Measurements from ENCODE around the gene SIGLEC14.
"Not testable (repeated sequence)": the region's sequence is repeated elsewhere in the genome, so short reads cannot be mapped to it uniquely, and the experiment has no call there.

Gene SIGLEC14

DNA sequence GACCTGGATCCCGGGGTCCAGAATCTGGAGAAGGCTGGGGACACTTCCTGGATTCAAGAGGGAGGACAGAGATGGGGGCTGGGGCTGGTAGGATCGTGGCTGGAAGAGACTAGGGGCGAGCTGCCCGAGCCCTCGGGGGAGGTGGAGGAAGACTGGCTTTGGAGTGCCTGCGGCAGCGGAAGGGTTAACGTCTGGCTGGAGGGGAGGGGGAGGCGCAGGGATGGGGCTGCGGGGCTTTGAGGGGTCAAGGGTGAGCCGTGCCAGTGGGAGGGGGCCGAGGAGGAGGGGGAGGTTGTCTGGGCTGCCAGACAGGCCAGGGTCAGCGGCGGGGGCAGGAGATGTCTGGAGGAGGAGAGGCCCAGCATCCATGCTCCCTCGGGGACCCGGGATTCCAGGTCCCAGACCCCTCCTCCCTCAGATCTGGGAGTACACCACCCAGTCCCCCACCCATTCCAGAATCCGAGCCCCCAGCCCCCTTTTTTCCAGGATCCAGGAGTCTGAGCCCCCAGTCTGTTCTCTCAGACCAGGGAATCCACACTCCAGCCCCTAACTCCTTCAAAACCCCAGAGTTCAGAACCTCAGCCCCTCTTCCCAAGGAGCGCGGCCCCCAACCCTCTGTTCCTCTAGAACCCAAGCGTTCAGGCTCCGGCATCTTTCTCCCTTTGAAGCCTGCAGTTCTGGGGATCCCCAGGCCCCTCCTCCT lies 43.3 kb upstream of the SIGLEC14 start:
- Histone ChIP-seq H3K9ac (ENCODE audit: low read depth, low read length) (peak overlapping the region; percentile 97), H3K4me1 (ENCODE audit: control insufficient read depth, insufficient read depth, low read length) (peaks cover 34% of the 10 kb centered on the region), H3K4me3 (ENCODE audit: low read length) (peak overlapping the region; percentile 99), H3K36me3 (ENCODE audit: insufficient read depth, low read length) (peaks cover 17% of the 10 kb centered on the region), H3K4me2 (ENCODE audit: low read length) (peak overlapping the region; percentile 100), H3K27me3 (ENCODE audit: control insufficient read depth, insufficient read depth, low read length) (no peaks in the 10 kb centered on the region), H3K9me3 (replicated peaks; ENCODE audit: low read length) (no peaks in the 10 kb centered on the region)

DNA sequence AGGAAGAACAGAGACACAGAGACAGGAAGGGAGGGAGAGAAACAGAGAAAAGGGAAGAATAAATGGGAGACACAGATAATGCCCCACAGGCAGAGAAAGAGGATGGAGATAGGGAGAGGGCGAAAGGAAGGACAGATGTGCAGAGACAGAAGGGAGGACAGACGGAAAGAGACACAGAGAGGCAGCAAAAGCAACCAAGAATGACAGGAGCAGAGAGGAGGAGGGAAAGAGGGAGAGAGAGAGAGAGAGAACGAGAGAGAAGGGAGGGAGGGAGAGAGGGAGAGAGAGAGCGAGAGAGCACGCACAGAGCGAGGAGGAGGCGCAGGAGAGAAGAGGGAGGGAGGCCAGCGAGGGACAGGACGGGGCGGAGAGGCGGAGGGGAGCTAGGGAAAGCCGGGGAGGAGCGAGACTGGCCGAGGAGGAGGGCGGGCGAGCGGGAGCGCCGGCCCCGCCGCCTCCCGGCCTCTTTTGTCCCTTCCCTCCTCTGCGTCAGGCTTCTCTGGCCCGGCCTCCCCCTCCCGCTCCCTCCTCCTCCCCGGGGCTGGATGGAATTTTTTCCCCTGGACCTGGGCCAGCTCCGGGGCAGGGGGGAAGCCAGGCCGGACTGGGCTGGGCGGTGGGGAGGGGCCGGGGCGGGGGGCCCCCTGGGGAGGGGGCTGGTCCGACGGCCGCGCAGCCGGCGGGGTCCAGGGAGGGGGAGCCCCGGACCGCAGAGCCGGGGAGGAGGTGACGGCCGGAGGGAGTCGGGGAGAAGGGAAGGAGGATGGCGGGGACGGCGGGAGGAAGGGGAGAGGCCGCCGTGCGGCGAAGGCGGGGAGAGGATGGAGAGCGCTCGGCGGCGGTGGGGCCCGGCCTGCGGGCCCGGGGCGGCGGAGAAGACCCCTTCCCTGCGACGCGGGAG lies 42.3 kb upstream of the SIGLEC14 start:
- H3K9me3 ChIP-seq (replicated peaks; ENCODE audit: low read length), result no peaks in the 10 kb centered on the region
- peak overlapping the region; percentile 99 for H3K4me3 ChIP-seq (ENCODE audit: low read length)
- peaks cover 34% of the 10 kb centered on the region for H3K4me1 ChIP-seq (ENCODE audit: control insufficient read depth, insufficient read depth, low read length)
- no peaks in the 10 kb centered on the region for H3K27me3 ChIP-seq (ENCODE audit: control insufficient read depth, insufficient read depth, low read length)
- H3K4me2 ChIP-seq (ENCODE audit: low read length), result peak overlapping the region; percentile 81
- peak overlapping the region; percentile 97 for H3K9ac ChIP-seq (ENCODE audit: low read depth, low read length)
- peaks cover 8% of the 10 kb centered on the region for H3K36me3 ChIP-seq (ENCODE audit: insufficient read depth, low read length)

DNA sequence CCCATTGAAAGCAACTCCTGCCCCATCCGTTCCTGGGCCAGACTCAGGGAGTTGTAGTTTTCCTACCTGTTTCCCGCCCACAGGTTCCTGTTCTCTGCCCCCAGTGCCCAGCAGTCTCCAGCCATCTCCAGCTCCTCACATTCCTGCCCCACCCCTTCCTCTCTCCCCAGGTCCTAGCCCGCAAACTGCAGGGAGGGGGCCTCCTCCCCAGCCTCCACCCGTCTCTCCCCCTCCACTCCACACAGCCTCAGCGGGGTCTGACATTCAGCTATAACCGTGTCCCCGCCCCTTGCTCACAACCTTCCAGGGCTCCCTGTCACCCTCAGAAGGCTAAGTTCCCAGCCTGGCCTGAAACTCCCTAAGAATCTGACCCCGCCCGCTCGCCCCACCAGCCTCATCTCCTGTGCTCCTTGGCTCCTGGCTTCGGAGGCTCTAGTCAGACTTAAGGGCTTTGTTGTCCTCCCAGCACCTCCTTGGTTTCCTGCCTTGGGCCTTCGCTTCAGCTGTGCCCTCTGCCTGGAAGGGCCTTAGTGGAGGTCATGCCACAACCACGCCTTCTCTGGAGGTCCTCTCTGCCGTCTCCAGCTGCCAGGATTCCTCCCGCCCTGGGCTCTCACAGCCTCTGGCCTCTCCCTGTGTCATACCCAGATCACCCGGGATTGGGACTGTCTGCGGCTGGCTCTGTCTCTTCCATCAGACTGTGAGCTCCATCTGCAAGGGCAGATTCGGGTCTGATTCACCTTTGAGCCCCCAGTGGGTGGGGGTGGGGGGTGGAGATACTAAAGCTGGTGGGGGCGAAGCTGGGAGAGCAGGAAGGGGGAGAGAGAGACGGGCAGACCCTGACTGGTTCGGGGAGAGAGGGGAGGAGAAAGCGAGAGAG lies 41.4 kb upstream of the SIGLEC14 start:
- peak overlapping the region; percentile 74 for H3K9ac ChIP-seq (ENCODE audit: low read depth, low read length)
- H3K36me3 ChIP-seq (ENCODE audit: insufficient read depth, low read length), result peaks cover 2% of the 10 kb centered on the region
- H3K9me3 ChIP-seq (replicated peaks; ENCODE audit: low read length), result no peaks in the 10 kb centered on the region
- peaks cover 34% of the 10 kb centered on the region for H3K4me1 ChIP-seq (ENCODE audit: control insufficient read depth, insufficient read depth, low read length)
- peak overlapping the region; percentile 99 for H3K4me3 ChIP-seq (ENCODE audit: low read length)
- H3K4me2 ChIP-seq (ENCODE audit: low read length), result peak overlapping the region; percentile 81
- H3K27me3 ChIP-seq (ENCODE audit: control insufficient read depth, insufficient read depth, low read length), result no peaks in the 10 kb centered on the region

DNA sequence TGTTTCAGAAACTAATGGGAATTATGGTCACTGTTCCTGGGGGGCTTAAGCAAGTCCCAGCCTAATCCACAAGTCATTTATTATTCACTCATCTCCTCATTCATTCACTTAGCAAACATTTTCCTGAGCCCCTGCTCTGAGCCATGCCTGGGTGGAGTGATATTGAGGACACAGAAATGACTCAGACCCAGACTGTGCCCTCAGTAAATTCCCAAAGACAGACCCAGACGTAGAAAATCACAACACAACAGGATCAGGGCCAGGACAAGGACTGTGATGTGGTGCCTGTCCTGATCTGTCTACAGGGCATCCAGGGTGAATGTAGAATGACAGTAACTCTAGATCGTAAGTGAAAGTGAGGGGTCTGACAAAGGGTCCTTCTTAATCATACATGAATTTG lies 39.5 kb upstream of the SIGLEC14 start:
- Histone ChIP-seq H3K9ac (ENCODE audit: low read depth, low read length) (no peak overlapping the region), H3K4me2 (ENCODE audit: low read length) (peak overlapping the region; percentile 41), H3K36me3 (ENCODE audit: insufficient read depth, low read length) (no peaks in the 10 kb centered on the region), H3K9me3 (replicated peaks; ENCODE audit: low read length) (no peaks in the 10 kb centered on the region), H3K4me1 (ENCODE audit: control insufficient read depth, insufficient read depth, low read length) (peaks cover 22% of the 10 kb centered on the region), H3K4me3 (ENCODE audit: low read length) (no peak overlapping the region), H3K27me3 (ENCODE audit: control insufficient read depth, insufficient read depth, low read length) (no peaks in the 10 kb centered on the region)

DNA sequence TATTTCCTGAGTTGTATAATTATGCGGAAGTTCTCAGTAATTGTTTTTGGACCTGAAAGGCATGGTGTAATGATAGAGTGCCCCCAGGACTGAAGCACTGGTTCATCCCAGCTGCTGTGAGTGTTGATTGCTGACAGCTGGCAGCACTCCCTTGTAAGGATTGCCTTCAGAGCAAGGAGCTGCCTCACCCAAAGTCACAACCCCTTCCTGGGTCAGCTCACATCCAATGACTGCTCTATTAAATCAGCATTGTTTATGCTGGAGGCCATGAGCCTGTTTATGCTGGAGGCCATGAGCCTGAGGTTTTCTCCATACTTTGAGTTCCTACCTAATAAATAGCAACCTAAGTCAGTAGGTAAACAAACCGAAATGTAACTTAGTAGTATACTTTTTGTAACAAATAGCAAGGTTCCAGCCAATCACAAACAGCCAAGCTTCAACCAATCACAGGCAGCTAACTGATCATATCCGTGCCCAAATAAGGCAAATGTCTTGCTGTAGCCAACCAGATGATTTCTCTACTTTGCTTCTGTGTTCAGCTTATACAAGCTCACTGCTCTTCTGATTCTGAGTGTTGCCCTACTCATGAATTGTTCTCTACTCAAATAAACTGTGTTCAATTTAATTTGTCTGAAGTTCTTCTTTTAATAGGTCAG lies 34.8 kb upstream of the SIGLEC14 start:
- H3K4me3 ChIP-seq (ENCODE audit: low read length), result no peak overlapping the region
- no peak overlapping the region for H3K4me2 ChIP-seq (ENCODE audit: low read length)
- H3K27me3 ChIP-seq (ENCODE audit: control insufficient read depth, insufficient read depth, low read length), result peaks cover 8% of the 10 kb centered on the region
- no peak overlapping the region for H3K9ac ChIP-seq (ENCODE audit: low read depth, low read length)
- H3K36me3 ChIP-seq (ENCODE audit: insufficient read depth, low read length), result no peaks in the 10 kb centered on the region
- peaks cover 8% of the 10 kb centered on the region for H3K4me1 ChIP-seq (ENCODE audit: control insufficient read depth, insufficient read depth, low read length)
- no peaks in the 10 kb centered on the region for H3K9me3 ChIP-seq (replicated peaks; ENCODE audit: low read length)

DNA sequence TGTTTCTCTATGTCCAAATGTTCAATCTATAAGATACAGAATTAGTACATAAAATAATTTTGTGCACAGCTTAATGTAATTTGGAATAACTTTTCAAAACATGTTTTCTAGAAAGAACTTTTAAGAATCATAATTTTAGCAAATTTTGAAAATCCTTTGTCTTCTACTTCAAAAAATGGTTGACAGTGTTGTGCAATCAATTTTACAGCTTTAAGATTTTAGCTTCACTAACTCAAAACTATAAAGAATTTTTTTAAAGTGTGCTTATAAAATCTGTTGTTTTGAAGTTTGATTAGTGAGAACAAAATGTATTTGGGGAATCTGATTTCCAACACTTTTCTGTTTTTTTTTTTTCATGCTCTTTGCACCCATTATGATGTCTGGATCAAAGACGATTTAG lies 33.8 kb upstream of the SIGLEC14 start:
- no peak overlapping the region for H3K4me2 ChIP-seq (ENCODE audit: low read length)
- no peak overlapping the region for H3K4me3 ChIP-seq (ENCODE audit: low read length)
- no peaks in the 10 kb centered on the region for H3K36me3 ChIP-seq (ENCODE audit: insufficient read depth, low read length)

DNA sequence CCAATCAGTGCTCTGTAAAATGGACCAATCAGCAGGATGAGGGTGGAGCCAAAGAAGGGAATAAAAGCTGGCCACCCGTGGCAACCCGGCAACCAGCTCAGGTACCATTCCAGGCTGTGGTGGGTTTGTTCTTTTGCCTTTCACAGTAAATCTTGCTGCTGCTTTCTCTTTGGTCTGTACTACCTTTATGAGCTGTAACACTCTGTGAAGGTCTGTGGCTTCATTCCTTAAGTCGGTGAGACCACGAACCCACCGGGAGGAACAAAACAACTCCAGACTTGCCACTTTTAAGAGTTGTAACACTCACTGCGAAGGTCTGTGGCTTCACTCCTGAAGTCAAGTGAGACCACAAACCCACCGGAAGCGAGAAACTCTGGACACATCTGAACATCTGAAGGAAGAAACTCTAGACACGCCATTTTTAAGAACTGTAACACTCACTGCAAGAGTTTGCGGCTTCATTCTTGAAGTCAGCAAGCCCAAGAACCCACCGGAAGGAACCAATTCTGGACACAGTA lies 30.0 kb upstream of the SIGLEC14 start:
- no peaks in the 10 kb centered on the region for H3K9me3 ChIP-seq (replicated peaks; ENCODE audit: low read length)
- H3K4me1 ChIP-seq (ENCODE audit: control insufficient read depth, insufficient read depth, low read length), result no peaks in the 10 kb centered on the region
- H3K36me3 ChIP-seq (ENCODE audit: insufficient read depth, low read length), result no peaks in the 10 kb centered on the region
- no peak overlapping the region for H3K4me2 ChIP-seq (ENCODE audit: low read length)
- peaks cover 8% of the 10 kb centered on the region for H3K27me3 ChIP-seq (ENCODE audit: control insufficient read depth, insufficient read depth, low read length)
- no peak overlapping the region for H3K9ac ChIP-seq (ENCODE audit: low read depth, low read length)
- H3K4me3 ChIP-seq (ENCODE audit: low read length), result no peak overlapping the region

More for the DNA sequence above, 33.8 kb upstream of the SIGLEC14 start:
- Histone ChIP-seq H3K9me3 (replicated peaks; ENCODE audit: low read length) (no peaks in the 10 kb centered on the region), H3K27me3 (ENCODE audit: control insufficient read depth, insufficient read depth, low read length) (peaks cover 8% of the 10 kb centered on the region), H3K4me1 (ENCODE audit: control insufficient read depth, insufficient read depth, low read length) (no peaks in the 10 kb centered on the region), H3K9ac (ENCODE audit: low read depth, low read length) (no peak overlapping the region)

DNA sequence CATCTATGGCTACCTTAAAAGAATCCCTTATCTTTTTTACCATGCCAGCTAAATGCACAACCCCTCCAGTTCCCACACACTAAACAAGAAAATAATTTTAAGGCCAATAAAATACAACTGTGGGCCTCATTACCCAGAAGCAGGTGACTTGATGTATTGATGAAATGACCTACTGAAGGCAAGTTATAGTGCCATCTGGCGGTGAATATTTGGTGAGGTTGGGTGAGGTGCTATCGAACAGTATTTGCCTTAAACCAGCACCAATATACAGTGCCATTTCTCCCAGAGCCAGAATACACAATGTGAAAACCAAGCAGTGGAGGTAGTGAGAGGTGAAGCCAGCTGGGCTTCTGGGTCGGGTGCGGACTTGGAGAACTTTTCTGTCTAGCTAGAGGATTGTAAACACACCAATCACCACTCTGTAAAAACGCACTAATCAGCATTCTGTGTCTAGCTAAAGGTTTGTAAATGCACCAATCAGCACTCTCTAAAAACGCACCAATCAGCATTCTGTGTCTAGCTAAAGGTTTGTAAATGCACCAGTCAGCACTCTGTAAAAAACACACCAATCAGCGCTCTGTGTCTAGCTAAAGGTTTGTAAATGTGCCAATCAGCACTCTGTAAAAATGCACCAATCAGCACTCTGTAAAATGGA lies 29.4 kb upstream of the SIGLEC14 start:
- H3K27me3 ChIP-seq (ENCODE audit: control insufficient read depth, insufficient read depth, low read length), result peaks cover 10% of the 10 kb centered on the region
- not testable (repeated sequence) for H3K9me3 ChIP-seq (replicated peaks; ENCODE audit: low read length); H3K4me2 ChIP-seq (ENCODE audit: low read length); H3K4me3 ChIP-seq (ENCODE audit: low read length); H3K9ac ChIP-seq (ENCODE audit: low read depth, low read length); H3K4me1 ChIP-seq (ENCODE audit: control insufficient read depth, insufficient read depth, low read length); H3K36me3 ChIP-seq (ENCODE audit: insufficient read depth, low read length)

DNA sequence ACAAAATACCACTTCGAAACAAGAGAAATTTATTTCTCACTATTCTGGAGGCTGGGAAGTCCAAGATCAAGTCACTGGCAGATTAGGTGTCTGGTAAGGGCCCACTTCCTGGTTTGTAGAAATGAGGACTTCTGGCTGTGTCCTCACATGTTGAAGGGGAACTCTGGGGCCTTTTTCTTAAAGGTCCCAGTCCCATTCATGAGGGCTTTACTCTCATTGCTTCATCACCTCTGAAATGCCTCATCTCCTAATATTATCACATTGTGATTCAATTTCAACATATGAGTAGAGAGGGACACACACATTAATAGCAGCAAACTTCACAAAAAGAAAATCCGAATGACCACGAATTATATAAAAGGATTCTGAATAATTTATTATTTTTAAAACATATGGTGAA lies 21.6 kb upstream of the SIGLEC14 start:
- Histone ChIP-seq H3K4me1 (ENCODE audit: control insufficient read depth, insufficient read depth, low read length) (no peaks in the 10 kb centered on the region), H3K36me3 (ENCODE audit: insufficient read depth, low read length) (no peaks in the 10 kb centered on the region), H3K27me3 (ENCODE audit: control insufficient read depth, insufficient read depth, low read length) (peaks cover 14% of the 10 kb centered on the region), H3K9me3 (replicated peaks; ENCODE audit: low read length) (no peaks in the 10 kb centered on the region), H3K4me2 (ENCODE audit: low read length) (no peak overlapping the region), H3K9ac (ENCODE audit: low read depth, low read length) (no peak overlapping the region), H3K4me3 (ENCODE audit: low read length) (no peak overlapping the region)

DNA sequence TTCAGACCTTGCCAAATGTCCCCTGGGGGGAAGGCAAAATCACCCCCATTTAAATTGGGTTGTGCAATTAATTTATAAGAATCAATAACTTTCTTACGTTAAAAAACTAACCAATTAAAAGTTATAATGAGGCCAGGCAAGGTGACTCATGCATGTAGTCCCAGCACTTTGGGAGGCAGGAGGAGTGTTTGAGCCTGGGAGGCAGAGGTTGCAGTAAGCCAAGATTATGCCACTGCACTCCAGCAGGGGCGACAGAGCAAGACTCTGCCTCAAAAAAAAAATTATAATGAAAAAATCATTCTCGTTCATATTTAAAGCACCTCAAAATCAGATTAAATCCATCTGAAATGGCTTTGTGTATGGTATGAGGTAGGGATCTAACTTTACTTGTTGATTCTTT lies 18.4 kb upstream of the SIGLEC14 start:
- no peak overlapping the region for H3K4me3 ChIP-seq (ENCODE audit: low read length)
- H3K36me3 ChIP-seq (ENCODE audit: insufficient read depth, low read length), result no peaks in the 10 kb centered on the region
- no peaks in the 10 kb centered on the region for H3K9me3 ChIP-seq (replicated peaks; ENCODE audit: low read length)
- H3K9ac ChIP-seq (ENCODE audit: low read depth, low read length), result no peak overlapping the region
- peaks cover 9% of the 10 kb centered on the region for H3K27me3 ChIP-seq (ENCODE audit: control insufficient read depth, insufficient read depth, low read length)
- H3K4me1 ChIP-seq (ENCODE audit: control insufficient read depth, insufficient read depth, low read length), result no peaks in the 10 kb centered on the region
- H3K4me2 ChIP-seq (ENCODE audit: low read length), result no peak overlapping the region
